Left ventricle myocardium inferior (tissue), 1 donor: ENCODE data around the gene ZNF440. TPM values are rescaled to one million over a fixed set of nuclear protein-coding genes. Genes with fewer than 3 reads are reported as not detected.
A peak's percentile ranks its signal among the peaks of the same experiment; 100 is the strongest.
"Not testable (repeated sequence)": the region's sequence is repeated elsewhere in the genome, so short reads cannot be mapped to it uniquely, and the experiment has no call there.

ENCODE experiments used
- DNase-seq: peaks from one replicate; pipeline ENCODE4 v3.0.0-alpha.2; 2020
- H3K27ac ChIP-seq: fragments of 200-600 bp; replicated peaks from 2 replicates; pipeline ENCODE4 v1.8.0; 2021
- H3K27me3 ChIP-seq: fragments of 200-600 bp; 2 replicates; pipeline ENCODE4 v1.8.0; 2021; ENCODE audit warnings: low read depth
- H3K36me3 ChIP-seq: fragments of 200-600 bp; 2 replicates; pipeline ENCODE4 v1.8.0; 2021
- H3K4me1 ChIP-seq: fragments of 200-600 bp; 2 replicates; pipeline ENCODE4 v1.8.0; 2021
- H3K4me3 ChIP-seq: fragments of 200-600 bp; 2 replicates; pipeline ENCODE4 v1.8.0; 2021; ENCODE audit warnings: mild to moderate bottlenecking, moderate library complexity
- H3K9me3 ChIP-seq: fragments of 200-600 bp; replicated peaks from 2 replicates; pipeline ENCODE4 v1.8.0; 2021
- CTCF ChIP-seq: fragments of 200-600 bp; IDR thresholded peaks from 2 replicates; pipeline ENCODE4 v1.8.0; 2021; ENCODE audit warnings: antibody characterized with exemption, mild to moderate bottlenecking, borderline replicate concordance
- intact Hi-C: fragments of 100-400 bp; cut with micrococcal nuclease; formaldehyde crosslinking; loops from one replicate; pipeline ENCODE4 v1.11.0; 2022
- total RNA-seq: library from RNA; stranded (reverse); fragmentation: NEBNext Ultra II Directional; extraction: Animal tissue kit (Norgen Biotek cat#: 25700); gene quantifications from one replicate; pipeline ENCODE4 v1.2.1, GENCODE V29; 2021
- donor health status: DM: no; HTN: yes; CAD: no; lungs with severe emphysema.

The ZNF440 gene
- total RNA-seq, 1 donor from 2014 or later, result 3.7 TPM

DNA sequence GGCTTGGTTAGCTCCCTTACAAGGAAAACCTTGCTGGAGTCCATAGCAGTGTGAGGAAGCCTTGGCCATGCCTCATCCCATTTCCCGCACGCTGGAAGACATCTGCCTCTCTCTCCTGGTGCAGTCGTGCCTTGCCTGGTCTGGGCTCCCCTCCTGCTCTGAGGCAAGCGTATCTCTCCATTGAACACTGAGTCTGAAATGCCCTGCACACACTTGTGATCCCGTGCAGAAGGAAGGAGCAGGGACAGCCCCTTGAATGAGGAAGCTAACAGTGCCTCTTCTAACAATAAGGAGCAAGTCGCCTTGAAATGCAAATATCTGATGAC, 407 bp upstream of the ZNF440 start:
- intact Hi-C loops, result no loop called here
- Histone ChIP-seq H3K27me3 (no peaks in the 10 kb centered on the region), H3K4me1 (peaks cover 38% of the 10 kb centered on the region), H3K9me3 (no peaks in the 10 kb centered on the region), H3K36me3 (peaks cover 7% of the 10 kb centered on the region), H3K27ac (peak overlapping the region; percentile 97), H3K4me3 (peak overlapping the region; percentile 98)
- no peak for TF ChIP-seq CTCF
- no peak for DNase-seq

DNA sequence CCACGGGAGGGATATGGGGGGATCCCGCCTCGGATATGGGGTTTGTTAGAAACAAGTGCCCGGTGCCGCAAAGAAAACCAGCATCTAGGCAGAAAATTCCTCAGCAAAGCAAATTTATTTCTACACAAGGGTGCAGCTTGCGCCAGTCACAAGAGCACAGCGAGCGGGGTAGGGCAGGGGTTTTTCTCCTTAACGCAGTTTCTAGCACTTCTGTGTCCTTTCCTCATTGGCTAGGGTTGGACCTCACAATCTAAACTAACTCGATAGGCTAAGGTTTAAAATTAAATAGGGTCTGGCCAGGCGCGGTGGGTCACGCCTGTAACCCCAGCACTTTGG, 595 bp downstream of the ZNF440 start:
- H3K27ac ChIP-seq, result peak overlapping the region; percentile 97
- H3K36me3 ChIP-seq, result peaks cover 6% of the 10 kb centered on the region
- H3K4me3 ChIP-seq, result peak overlapping the region; percentile 98
- no peaks in the 10 kb centered on the region for H3K27me3 ChIP-seq
- no peaks in the 10 kb centered on the region for H3K9me3 ChIP-seq
- DNase-seq, result no peak
- intact Hi-C loops, result no loop called here
- H3K4me1 ChIP-seq, result peaks cover 38% of the 10 kb centered on the region
- no peak for TF ChIP-seq CTCF

- DNase-seq, result no peak
- intact Hi-C loops, result no loop called here
Observed at GRCh38 chr19:11821474-11822109, 7.5 kb downstream of the ZNF440 start.

DNA sequence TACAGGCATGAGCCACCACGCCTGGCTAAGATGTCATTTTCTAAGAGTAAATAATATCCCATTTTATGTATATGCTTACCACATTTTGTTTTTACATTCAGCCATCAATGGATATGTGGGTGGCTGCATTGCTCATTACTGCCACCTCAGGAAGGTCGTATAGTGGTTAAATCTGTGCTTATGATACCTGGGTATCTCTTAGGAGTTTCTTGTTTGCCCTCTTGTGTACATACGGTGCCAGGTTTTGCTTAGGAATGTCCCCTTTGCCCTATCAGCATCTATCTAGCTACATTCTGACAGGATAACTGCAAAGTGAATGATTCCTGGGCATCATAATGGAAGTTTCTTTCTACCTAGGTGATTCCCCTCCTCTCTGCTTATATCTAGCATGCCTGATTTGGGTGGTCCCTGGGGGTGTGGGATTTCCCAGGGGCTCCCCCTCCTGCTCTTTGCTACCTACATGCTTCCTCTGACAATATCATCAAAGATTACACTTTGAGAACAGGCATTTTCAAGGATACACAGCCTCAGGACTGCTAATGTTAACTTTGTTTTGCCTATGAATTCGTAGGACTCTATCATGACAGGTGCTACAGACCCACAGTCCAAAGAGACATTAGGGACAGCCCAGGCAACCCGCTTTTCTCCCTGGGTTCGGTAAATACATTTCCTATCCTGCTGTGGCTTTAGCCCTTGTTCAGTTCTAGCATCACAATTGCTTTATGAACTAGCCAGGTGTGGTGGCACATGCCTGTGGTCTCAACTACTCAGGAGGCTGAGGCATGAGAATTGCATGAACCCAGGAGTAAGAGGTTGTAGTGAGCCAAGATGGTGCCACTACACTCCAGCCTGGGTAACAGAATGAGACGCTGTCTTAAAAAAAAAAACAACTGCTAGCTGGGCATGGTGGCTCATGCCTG, 15.1 kb downstream of the ZNF440 start:
- DNase-seq, intact Hi-C loops, H3K27ac ChIP-seq, H3K4me3 ChIP-seq, H3K27me3 ChIP-seq, H3K4me1 ChIP-seq: not testable (repeated sequence)
- H3K36me3 ChIP-seq, result peaks cover 79% of the 10 kb centered on the region
- H3K9me3 ChIP-seq, result peaks cover 83% of the 10 kb centered on the region

More at GRCh38 chr19:11821474-11822109, 7.5 kb downstream of the ZNF440 start:
- Histone ChIP-seq H3K9me3 (peaks cover 14% of the 10 kb centered on the region), H3K36me3 (peaks cover 43% of the 10 kb centered on the region), H3K4me3 (no peak overlapping the region), H3K4me1 (peaks cover 8% of the 10 kb centered on the region), H3K27me3 (no peaks in the 10 kb centered on the region), H3K27ac (no peak overlapping the region)
- no peak for TF ChIP-seq CTCF

GRCh38 chr19:11832253-11832912, 18.3 kb downstream of the ZNF440 start:
- intact Hi-C loops, result no loop called here
- Histone ChIP-seq H3K27me3 (no peaks in the 10 kb centered on the region), H3K4me3 (no peak overlapping the region), H3K4me1 (peaks cover 5% of the 10 kb centered on the region), H3K9me3 (peaks cover 93% of the 10 kb centered on the region), H3K27ac (no peak overlapping the region), H3K36me3 (peaks cover 71% of the 10 kb centered on the region)
- DNase-seq, result no peak
- no peak for TF ChIP-seq CTCF
